ENCODE measurements around the gene CENPW. TPM values are rescaled to one million over a fixed set of nuclear protein-coding genes. Genes with fewer than 3 reads are reported as not detected.

CENPW gene
- total and polyA plus RNA-seq, 2 of the 4 experiments (the other 2 are of a cell fraction) = 8.2 to 19.3 TPM

DNA sequence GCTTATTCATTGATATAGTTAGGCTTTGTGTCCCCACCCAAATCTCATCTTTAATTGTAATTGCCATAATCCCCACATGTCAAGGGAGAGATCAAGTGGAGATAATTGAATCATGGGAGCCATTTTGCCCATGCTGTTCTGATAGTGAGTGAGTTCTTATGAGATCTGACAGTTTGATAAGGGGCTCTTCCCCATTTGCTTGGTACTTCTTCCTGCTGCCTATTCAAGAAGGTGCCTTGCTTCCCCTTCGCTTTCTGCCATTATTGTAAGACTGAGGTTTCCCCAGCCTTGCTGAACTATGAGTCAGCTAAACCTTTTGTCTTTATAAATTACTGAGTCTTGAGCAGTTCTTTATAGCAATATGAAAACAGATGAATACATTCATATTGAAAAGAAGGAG lies 45.6 kb downstream of the CENPW start:
- H2AFZ ChIP-seq (replicated peaks; ENCODE audit: low read length, poor library complexity) = no peak overlapping the region
- no peak overlapping the region for H3K14ac ChIP-seq (replicated peaks; ENCODE audit: low read depth, low read length)
- H4K5ac ChIP-seq (ENCODE audit: low read depth, low read length) = no peak overlapping the region
- no peak overlapping the region for H3K18ac ChIP-seq (ENCODE audit: low read depth, low read length)
- in situ Hi-C loops (cut with MboI; ENCODE audit: low sequenced_read_pairs) (no loop called here), intact Hi-C loops (cut with micrococcal nuclease) (no loop called here), dilution Hi-C loops (cut with HindIII; ENCODE audit: low sequenced_read_pairs, unreplicated experiment) (no loop called here)
- no peaks in the 10 kb centered on the region for H3K9me3 ChIP-seq (ENCODE audit: control insufficient read depth, insufficient read depth, low read length)
- no peak overlapping the region for H2AK9ac ChIP-seq (replicated peaks; ENCODE audit: low read depth, low read length, poor library complexity)
- H4K20me1 ChIP-seq (ENCODE audit: insufficient read depth, low read length) = no peaks in the 10 kb centered on the region
- no CpG with 5 or more reads among the region's 1 CpG for WGBS, 2 experiments (ENCODE audit: extremely low coverage in 2 of 2, insufficient read length in 1 of 2)
- no peaks in the 10 kb centered on the region for H3K27me3 ChIP-seq (ENCODE audit: control insufficient read depth, insufficient read depth, low read length)
- no peak overlapping the region for H2BK120ac ChIP-seq (ENCODE audit: low read depth, low read length)
- no peak overlapping the region for H4K8ac ChIP-seq (ENCODE audit: low read depth in 2 of 2, low read length in 2 of 2)
- ChIA-PET POLR2A (ENCODE audit: unreplicated experiment) (no interaction called here), CTCF (no interaction called here)
- no peak overlapping the region for H2AK5ac ChIP-seq (ENCODE audit: low read depth, low read length)
- H3K4me3 ChIP-seq (ENCODE audit: insufficient read depth, low read depth, low read length) = no peak overlapping the region
- H3K27ac ChIP-seq (ENCODE audit: insufficient read depth, low read length) = no peak overlapping the region
- no TSS peak for BruUV-seq (replicated peaks)
- no peaks in the 10 kb centered on the region for H3K9me1 ChIP-seq (ENCODE audit: insufficient read depth, low read length)
- no peak overlapping the region for H2BK5ac ChIP-seq (ENCODE audit: low read depth, low read length, poor library complexity, severe bottlenecking)
- H3K36me3 ChIP-seq (ENCODE audit: control insufficient read depth, insufficient read depth, low read length) = no peaks in the 10 kb centered on the region
- no peak for TF ChIP-seq RAD21 (IDR thresholded peaks at IDR 0.05; ENCODE audit: low read length)
- TF ChIP-seq FOS (IDR thresholded peaks at IDR 0.05; ENCODE audit: low read depth, low read length) = no peak
- TF ChIP-seq MXI1 (IDR thresholded peaks at IDR 0.05; ENCODE audit: borderline replicate concordance, low read depth, low read length) = no peak
- TF ChIP-seq RFX5 (IDR thresholded peaks at IDR 0.05; ENCODE audit: low read depth, low read length) = no peak
- no peak for TF ChIP-seq MAZ (IDR thresholded peaks at IDR 0.05; ENCODE audit: borderline replicate concordance, low read depth, low read length)
- no peak for TF ChIP-seq NFE2L2 (IDR thresholded peaks at IDR 0.05; ENCODE audit: low read depth, low read length)
- TF ChIP-seq BHLHE40 (IDR thresholded peaks at IDR 0.05; ENCODE audit: low read depth, low read length) = no peak
- TF ChIP-seq, protein P1, sequence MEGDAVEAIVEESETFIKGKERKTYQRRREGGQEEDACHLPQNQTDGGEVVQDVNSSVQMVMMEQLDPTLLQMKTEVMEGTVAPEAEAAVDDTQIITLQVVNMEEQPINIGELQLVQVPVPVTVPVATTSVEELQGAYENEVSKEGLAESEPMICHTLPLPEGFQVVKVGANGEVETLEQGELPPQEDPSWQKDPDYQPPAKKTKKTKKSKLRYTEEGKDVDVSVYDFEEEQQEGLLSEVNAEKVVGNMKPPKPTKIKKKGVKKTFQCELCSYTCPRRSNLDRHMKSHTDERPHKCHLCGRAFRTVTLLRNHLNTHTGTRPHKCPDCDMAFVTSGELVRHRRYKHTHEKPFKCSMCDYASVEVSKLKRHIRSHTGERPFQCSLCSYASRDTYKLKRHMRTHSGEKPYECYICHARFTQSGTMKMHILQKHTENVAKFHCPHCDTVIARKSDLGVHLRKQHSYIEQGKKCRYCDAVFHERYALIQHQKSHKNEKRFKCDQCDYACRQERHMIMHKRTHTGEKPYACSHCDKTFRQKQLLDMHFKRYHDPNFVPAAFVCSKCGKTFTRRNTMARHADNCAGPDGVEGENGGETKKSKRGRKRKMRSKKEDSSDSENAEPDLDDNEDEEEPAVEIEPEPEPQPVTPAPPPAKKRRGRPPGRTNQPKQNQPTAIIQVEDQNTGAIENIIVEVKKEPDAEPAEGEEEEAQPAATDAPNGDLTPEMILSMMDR (conservative IDR thresholded peaks at IDR 0.05; ENCODE audit: low read depth, low read length) = no peak
- no peak for TF ChIP-seq MAFK (IDR thresholded peaks at IDR 0.05; ENCODE audit: low read depth, low read length)
- no peak for TF ChIP-seq SMC3 (IDR thresholded peaks at IDR 0.05; ENCODE audit: low read depth, low read length)
- TF ChIP-seq POLR2A (IDR thresholded peaks at IDR 0.05; ENCODE audit: low read depth, low read length) = no peak
- TF ChIP-seq, protein P2, sequence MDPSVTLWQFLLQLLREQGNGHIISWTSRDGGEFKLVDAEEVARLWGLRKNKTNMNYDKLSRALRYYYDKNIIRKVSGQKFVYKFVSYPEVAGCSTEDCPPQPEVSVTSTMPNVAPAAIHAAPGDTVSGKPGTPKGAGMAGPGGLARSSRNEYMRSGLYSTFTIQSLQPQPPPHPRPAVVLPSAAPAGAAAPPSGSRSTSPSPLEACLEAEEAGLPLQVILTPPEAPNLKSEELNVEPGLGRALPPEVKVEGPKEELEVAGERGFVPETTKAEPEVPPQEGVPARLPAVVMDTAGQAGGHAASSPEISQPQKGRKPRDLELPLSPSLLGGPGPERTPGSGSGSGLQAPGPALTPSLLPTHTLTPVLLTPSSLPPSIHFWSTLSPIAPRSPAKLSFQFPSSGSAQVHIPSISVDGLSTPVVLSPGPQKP (IDR thresholded peaks at IDR 0.05; ENCODE audit: borderline replicate concordance, low read depth, low read length) = no peak
- TF ChIP-seq, protein P3, sequence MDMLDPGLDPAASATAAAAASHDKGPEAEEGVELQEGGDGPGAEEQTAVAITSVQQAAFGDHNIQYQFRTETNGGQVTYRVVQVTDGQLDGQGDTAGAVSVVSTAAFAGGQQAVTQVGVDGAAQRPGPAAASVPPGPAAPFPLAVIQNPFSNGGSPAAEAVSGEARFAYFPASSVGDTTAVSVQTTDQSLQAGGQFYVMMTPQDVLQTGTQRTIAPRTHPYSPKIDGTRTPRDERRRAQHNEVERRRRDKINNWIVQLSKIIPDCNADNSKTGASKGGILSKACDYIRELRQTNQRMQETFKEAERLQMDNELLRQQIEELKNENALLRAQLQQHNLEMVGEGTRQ (IDR thresholded peaks at IDR 0.05; ENCODE audit: low read depth, low read length) = no peak
- TF ChIP-seq CEBPB (IDR thresholded peaks at IDR 0.05; ENCODE audit: low read depth, low read length) = no peak
- no peak for TF ChIP-seq CHD1 (IDR thresholded peaks at IDR 0.05; ENCODE audit: low read depth, low read length)
- no peak for TF ChIP-seq RCOR1 (IDR thresholded peaks at IDR 0.05; ENCODE audit: insufficient replicate concordance, low read length)
- no peak overlapping the region for H3K4ac ChIP-seq (ENCODE audit: low read depth, low read length)
- no peak overlapping the region for H3K9ac ChIP-seq (ENCODE audit: low read depth, low read length)
- no peak overlapping the region for H3K23ac ChIP-seq (ENCODE audit: low read depth, low read length)
- H3K4me2 ChIP-seq (ENCODE audit: low read depth, low read length) = no peak overlapping the region
- H4K91ac ChIP-seq (ENCODE audit: insufficient read depth, low read depth, low read length) = no peak overlapping the region
- ATAC-seq (ENCODE audit: low read depth) = no peak
- no peak overlapping the region for H3K56ac ChIP-seq (ENCODE audit: extremely low read depth, insufficient read depth, low read length)
- no peaks in the 10 kb centered on the region for H3K79me1 ChIP-seq (ENCODE audit: low read depth in 1 of 2, low read length in 2 of 2)
- H2BK20ac ChIP-seq (ENCODE audit: low read depth, low read length) = no peak overlapping the region
- no peaks in the 10 kb centered on the region for H3K4me1 ChIP-seq (ENCODE audit: control insufficient read depth, insufficient read depth, low read length)
- DNase-seq = no peak
- no peak overlapping the region for H2BK15ac ChIP-seq (ENCODE audit: low read depth, low read length)

Measured in IMR-90 (cell line).